Panc1 (cell line): ENCODE measurements around the gene KAZN. TPM values are rescaled to one million over a fixed set of nuclear protein-coding genes. Genes with fewer than 3 reads are reported as not detected.

Experiments
- ATAC-seq: fragments of 200-7000 bp; cut with Tn5 transposase; 2 replicates; pipeline ENCODE4 v1.9.1; 2020; ENCODE audit warnings: mild to moderate bottlenecking, moderate library complexity
- BruUV-seq: library from RNA; stranded (reverse); fragments of 400-500 nt; replicated peaks from 2 replicates; lab custom pipeline; 2021; lab: Mats Ljungman, UMichigan
- CTCF ChIA-PET: fragments of 300-600 bp; sonication (Branson Sonifier 250); formaldehyde crosslinking; loops from one replicate; lab custom pipeline; 2022; ENCODE audit warnings: antibody characterized with exemption; lab: Charles Lee
- POLR2A ChIA-PET: fragments of 300-600 bp; sonication (Branson Sonifier 250); formaldehyde crosslinking; loops from one replicate; lab custom pipeline; 2022; ENCODE audit warnings: antibody characterized with exemption; lab: Charles Lee
- DNase-seq: peaks from one replicate; pipeline ENCODE4 v3.0.0-alpha.2; 2010; ENCODE audit warnings: low read depth, low spot score
- H3K27ac ChIP-seq: 2 replicates; pipeline ENCODE4 v1.5.1; 2011; ENCODE audit warnings: mild to moderate bottlenecking, low read length, inconsistent platforms
- H3K27me3 ChIP-seq: fragments of 200-500 bp; sonication (Bioruptor generic); 2 replicates; pipeline ENCODE4 v1.6.0; 2014; ENCODE audit warnings: low read length, inconsistent platforms; ENCODE audit not compliant: control insufficient read depth, insufficient read depth
- H3K36me3 ChIP-seq: fragments of 200-500 bp; sonication (Bioruptor generic); 2 replicates; pipeline ENCODE4 v1.5.1; 2014; ENCODE audit warnings: inconsistent platforms, mild to moderate bottlenecking, low read length, moderate library complexity; ENCODE audit not compliant: control insufficient read depth, insufficient read depth
- H3K4me1 ChIP-seq: 2 replicates; pipeline ENCODE4 v1.5.1; 2011; ENCODE audit warnings: inconsistent platforms, mild to moderate bottlenecking, low read length, moderate library complexity; ENCODE audit not compliant: control insufficient read depth, insufficient read depth
- H3K4me3 ChIP-seq, 2 experiments: 2 replicates each; pipeline ENCODE4 v1.5.1; 2011 to 2012; ENCODE audit warnings: low read depth in 2 of 2, low read length in 2 of 2, mild to moderate bottlenecking in 2 of 2, inconsistent platforms in 1 of 2, moderate library complexity in 1 of 2
- H3K9me3 ChIP-seq: fragments of 200-500 bp; sonication (Bioruptor generic); 2 replicates; pipeline ENCODE4 v1.5.1; 2014; ENCODE audit warnings: low read depth, mild to moderate bottlenecking, inconsistent platforms, low read length, moderate library complexity; ENCODE audit not compliant: control insufficient read depth, insufficient read depth
- POLR2AphosphoS5 ChIP-seq: IDR thresholded peaks from 2 replicates; pipeline ENCODE4 v1.6.1; 2012; ENCODE audit warnings: mild to moderate bottlenecking, low read depth, low read length, moderate library complexity
- SIN3A ChIP-seq: IDR thresholded peaks from 2 replicates; pipeline ENCODE4 v1.6.1; 2012; ENCODE audit warnings: low read depth, mild to moderate bottlenecking, low read length, moderate library complexity, borderline replicate concordance; ENCODE audit not compliant: insufficient read depth
- TCF7L2 ChIP-seq: IDR thresholded peaks from 2 replicates; pipeline ENCODE4 v1.6.1; 2011; ENCODE audit warnings: mild to moderate bottlenecking, low read depth, low read length, inconsistent platforms
- in situ Hi-C: cut with HindIII; loops from 2 replicates; pipeline ENCODE4 v1.10.0; 2016; ENCODE audit warnings: low sequenced_read_pairs, low pct_unique_long_range_greater_than_20kb
- intact Hi-C: fragments of 100-400 bp; cut with micrococcal nuclease; formaldehyde crosslinking; loops from one replicate; pipeline ENCODE4 v1.10.0; 2022; ENCODE audit not compliant: unreplicated experiment
- total RNA-seq: library from RNA; stranded (reverse); gene quantifications from one replicate; pipeline ENCODE4 v1.2.1, GENCODE V29; 2021; ENCODE audit not compliant: unreplicated experiment
- TF ChIP-seq, protein P1 (sequence below), 2 experiments: IDR thresholded peaks; 2 replicates each; pipeline ENCODE4 v1.6.1; 2011 to 2012; ENCODE audit warnings: low read depth in 2 of 2, control low read depth in 1 of 2, low read length in 1 of 2, mild to moderate bottlenecking in 1 of 2, moderate library complexity in 1 of 2; ENCODE audit not compliant: insufficient read depth in 1 of 2
- TF ChIP-seq, protein P2 (sequence below): fragments of 450-650 bp; IDR thresholded peaks from 2 replicates; pipeline ENCODE4 v1.5.1; 2017; ENCODE audit warnings: mild to moderate bottlenecking

Gene KAZN
- total RNA-seq, 1 experiment from 2014 or later: 6.6 TPM

DNA sequence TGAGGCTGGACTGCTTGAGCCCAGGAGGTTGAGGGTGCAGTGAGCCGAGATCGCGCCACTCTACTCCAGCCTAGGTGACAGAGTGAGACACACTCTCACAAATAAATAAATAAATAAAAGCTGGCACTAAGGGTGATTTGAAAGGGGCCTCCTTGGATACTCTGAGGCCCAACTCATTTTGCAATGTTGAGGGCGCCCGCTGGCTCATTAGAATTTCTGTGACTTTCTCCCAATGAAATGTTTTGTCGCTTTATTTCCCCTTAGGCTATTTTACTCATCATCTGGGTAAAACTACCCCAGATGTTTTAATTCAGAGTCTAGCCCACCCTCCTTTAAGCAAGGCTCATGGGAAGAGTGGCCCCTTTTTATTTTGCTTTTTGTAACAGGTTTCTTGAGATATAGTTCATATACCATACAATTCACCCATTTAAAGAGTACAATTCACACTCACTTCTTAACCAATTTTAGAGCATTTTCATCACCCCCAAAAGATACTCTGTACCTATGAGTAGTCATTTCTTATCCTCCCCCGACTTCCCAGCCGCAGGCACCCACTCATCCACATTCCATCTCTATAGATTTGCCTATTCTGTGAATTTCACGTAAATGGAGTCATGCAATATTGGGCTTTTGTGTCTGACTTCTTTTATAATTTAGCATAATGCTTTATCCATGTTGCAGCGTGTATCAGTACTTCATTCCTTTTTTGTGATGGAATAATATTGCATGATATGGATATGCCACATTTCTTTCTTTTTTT is 259.1 kb downstream of the KAZN start:
- no peak overlapping the region for H3K27ac ChIP-seq
- H3K4me3 ChIP-seq: no peak overlapping the region
- TF ChIP-seq, protein P1, sequence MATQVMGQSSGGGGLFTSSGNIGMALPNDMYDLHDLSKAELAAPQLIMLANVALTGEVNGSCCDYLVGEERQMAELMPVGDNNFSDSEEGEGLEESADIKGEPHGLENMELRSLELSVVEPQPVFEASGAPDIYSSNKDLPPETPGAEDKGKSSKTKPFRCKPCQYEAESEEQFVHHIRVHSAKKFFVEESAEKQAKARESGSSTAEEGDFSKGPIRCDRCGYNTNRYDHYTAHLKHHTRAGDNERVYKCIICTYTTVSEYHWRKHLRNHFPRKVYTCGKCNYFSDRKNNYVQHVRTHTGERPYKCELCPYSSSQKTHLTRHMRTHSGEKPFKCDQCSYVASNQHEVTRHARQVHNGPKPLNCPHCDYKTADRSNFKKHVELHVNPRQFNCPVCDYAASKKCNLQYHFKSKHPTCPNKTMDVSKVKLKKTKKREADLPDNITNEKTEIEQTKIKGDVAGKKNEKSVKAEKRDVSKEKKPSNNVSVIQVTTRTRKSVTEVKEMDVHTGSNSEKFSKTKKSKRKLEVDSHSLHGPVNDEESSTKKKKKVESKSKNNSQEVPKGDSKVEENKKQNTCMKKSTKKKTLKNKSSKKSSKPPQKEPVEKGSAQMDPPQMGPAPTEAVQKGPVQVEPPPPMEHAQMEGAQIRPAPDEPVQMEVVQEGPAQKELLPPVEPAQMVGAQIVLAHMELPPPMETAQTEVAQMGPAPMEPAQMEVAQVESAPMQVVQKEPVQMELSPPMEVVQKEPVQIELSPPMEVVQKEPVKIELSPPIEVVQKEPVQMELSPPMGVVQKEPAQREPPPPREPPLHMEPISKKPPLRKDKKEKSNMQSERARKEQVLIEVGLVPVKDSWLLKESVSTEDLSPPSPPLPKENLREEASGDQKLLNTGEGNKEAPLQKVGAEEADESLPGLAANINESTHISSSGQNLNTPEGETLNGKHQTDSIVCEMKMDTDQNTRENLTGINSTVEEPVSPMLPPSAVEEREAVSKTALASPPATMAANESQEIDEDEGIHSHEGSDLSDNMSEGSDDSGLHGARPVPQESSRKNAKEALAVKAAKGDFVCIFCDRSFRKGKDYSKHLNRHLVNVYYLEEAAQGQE (IDR thresholded peaks at IDR 0.05; ENCODE audit: insufficient read depth in 1 of 2, low read depth in 2 of 2, low read length in 1 of 2): no peak
- TF ChIP-seq TCF7L2 (no peak), SIN3A (no peak), POLR2AphosphoS5 (no peak)
- TF ChIP-seq, protein P2, sequence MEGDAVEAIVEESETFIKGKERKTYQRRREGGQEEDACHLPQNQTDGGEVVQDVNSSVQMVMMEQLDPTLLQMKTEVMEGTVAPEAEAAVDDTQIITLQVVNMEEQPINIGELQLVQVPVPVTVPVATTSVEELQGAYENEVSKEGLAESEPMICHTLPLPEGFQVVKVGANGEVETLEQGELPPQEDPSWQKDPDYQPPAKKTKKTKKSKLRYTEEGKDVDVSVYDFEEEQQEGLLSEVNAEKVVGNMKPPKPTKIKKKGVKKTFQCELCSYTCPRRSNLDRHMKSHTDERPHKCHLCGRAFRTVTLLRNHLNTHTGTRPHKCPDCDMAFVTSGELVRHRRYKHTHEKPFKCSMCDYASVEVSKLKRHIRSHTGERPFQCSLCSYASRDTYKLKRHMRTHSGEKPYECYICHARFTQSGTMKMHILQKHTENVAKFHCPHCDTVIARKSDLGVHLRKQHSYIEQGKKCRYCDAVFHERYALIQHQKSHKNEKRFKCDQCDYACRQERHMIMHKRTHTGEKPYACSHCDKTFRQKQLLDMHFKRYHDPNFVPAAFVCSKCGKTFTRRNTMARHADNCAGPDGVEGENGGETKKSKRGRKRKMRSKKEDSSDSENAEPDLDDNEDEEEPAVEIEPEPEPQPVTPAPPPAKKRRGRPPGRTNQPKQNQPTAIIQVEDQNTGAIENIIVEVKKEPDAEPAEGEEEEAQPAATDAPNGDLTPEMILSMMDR: no peak
- no TSS peak for BruUV-seq
- no peaks in the 10 kb centered on the region for H3K4me1 ChIP-seq
- intact Hi-C loops: no loop called here
- H3K9me3 ChIP-seq: no peaks in the 10 kb centered on the region
- H3K27me3 ChIP-seq: peaks cover 28% of the 10 kb centered on the region
- ATAC-seq: no peak
- POLR2A ChIA-PET: no interaction called here
- H3K36me3 ChIP-seq: no peaks in the 10 kb centered on the region
- CTCF ChIA-PET: interaction anchor here (0.6 kb wide), 1 partner anchor 46 kb away, joined by 5 read pairs; no protein-coding TSS in a partner anchor
- in situ Hi-C loops: no loop called here
- DNase-seq: no peak

DNA sequence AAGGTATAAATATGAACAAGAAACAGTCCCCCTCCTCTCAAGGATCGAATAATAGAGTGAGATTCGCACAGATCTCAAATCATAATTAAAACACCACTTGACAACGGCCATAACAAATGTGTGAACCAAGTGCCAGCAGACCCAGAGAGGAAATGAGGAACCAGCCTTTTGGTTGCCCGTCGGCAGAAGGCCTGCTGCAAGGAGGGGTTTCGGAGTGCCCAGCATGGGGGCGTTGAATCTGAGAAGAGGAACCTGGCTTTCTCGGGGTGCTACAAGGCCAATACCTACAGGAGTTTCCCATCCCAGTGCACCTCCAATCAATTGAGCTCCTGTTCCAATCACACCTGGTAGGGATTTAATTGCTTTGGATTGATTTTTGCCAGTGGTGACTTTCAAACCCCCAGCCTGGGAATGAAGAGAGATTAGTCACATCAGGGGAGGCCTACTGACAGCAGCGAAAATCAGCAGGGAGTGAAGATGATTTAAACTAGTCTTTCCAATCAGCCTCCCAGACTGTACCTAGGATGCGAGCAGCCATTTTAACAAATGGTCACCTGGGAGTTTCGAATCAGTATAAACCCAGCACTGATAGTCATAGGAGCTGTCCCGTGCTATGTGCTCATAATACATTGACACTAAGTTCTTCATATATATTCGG is 263.8 kb downstream of the KAZN start:
- in situ Hi-C loops: no loop called here
- Histone ChIP-seq H3K36me3 (no peaks in the 10 kb centered on the region), H3K4me1 (no peaks in the 10 kb centered on the region), H3K4me3 (no peak overlapping the region), H3K9me3 (no peaks in the 10 kb centered on the region), H3K27ac (no peak overlapping the region), H3K27me3 (peaks cover 18% of the 10 kb centered on the region; the same call in 1 of the 2 replicates)
- ATAC-seq: no peak
- no peak for TF ChIP-seq SIN3A
- no peak for TF ChIP-seq TCF7L2
- TF ChIP-seq, protein P1 (IDR thresholded peaks at IDR 0.05; ENCODE audit: insufficient read depth in 1 of 2, low read depth in 2 of 2, low read length in 1 of 2): no peak
- TF ChIP-seq POLR2AphosphoS5: no peak
- TF ChIP-seq, protein P2: no peak
- POLR2A ChIA-PET: no interaction called here
- BruUV-seq: no TSS peak
- DNase-seq: no peak
- CTCF ChIA-PET: no interaction called here
- intact Hi-C loops: no loop called here
